Lower leg skin (tissue), 4 donors: ENCODE results near the gene SLC38A1. TPM values are rescaled to one million over a fixed set of nuclear protein-coding genes. Genes with fewer than 3 reads are reported as not detected.

Experiments
- DNase-seq, 2 donors: peaks; one replicate each; pipeline ENCODE4 v3.0.0-alpha.2; 2019; ENCODE audit warnings: low spot score in 2 of 2
- H3K4me3 ChIP-seq: fragments of 200-600 bp; sonication (generic); 2 replicates; pipeline ENCODE4 v1.5.1; 2017; ENCODE audit warnings: mild to moderate bottlenecking, low read depth; ENCODE audit not compliant: poor library complexity, severe bottlenecking
- CTCF ChIP-seq, 3 donors: fragments of 450-650 bp; IDR thresholded peaks; one replicate each; pipeline ENCODE4 v1.5.1; 2016; ENCODE audit warnings: antibody characterized with exemption in 3 of 3, mild to moderate bottlenecking in 3 of 3, moderate library complexity in 2 of 3
- POLR2A ChIP-seq, 2 donors: fragments of 450-650 bp; IDR thresholded peaks; one replicate each; pipeline ENCODE4 v1.6.1; 2016 to 2017; ENCODE audit warnings: antibody characterized with exemption in 2 of 2, mild to moderate bottlenecking in 1 of 2, moderate library complexity in 1 of 2
- WGBS, 2 donors: methylation state at CpG; one replicate each; pipeline ENCODE4 v1.1.5; 2018; 5-methylcytosine and 5-hydroxymethylcytosine counted together
- intact Hi-C: fragments of 100-400 bp; cut with DNase I; formaldehyde crosslinking; loops from one replicate; pipeline ENCODE4 v1.15.0; 2023; ENCODE audit warnings: low total_unique reads
- total RNA-seq, 4 donors: library from RNA; depleted of rRNA; stranded (reverse); fragments of >200 nt; gene quantifications; one replicate each; pipeline ENCODE4 v1.1.0, GENCODE V29; 2016

SLC38A1 gene
- total RNA-seq, 4 donors from 2014 or later: 87.3 to 118 (median 102) TPM

GRCh38 chr12:46244997-46245396 is 23.8 kb downstream of the SLC38A1 start:
- H3K4me3 ChIP-seq: no peak overlapping the region
- no peak for DNase-seq
- intact Hi-C loops: no loop called here
- TF ChIP-seq POLR2A (IDR thresholded peaks at IDR 0.05) (no peak), CTCF (IDR thresholded peaks at IDR 0.05) (no peak)

GRCh38 chr12:46244273-46244915 is 24.4 kb downstream of the SLC38A1 start:
- intact Hi-C loops: no loop called here

GRCh38 chr12:46242569-46242968 is 26.3 kb downstream of the SLC38A1 start:
- intact Hi-C loops: no loop called here
- DNase-seq: no peak
- no peak overlapping the region for H3K4me3 ChIP-seq
- WGBS, 2 donors: 92 to 98% methylated on average over 2 of the region's 2 CpGs
- TF ChIP-seq POLR2A (IDR thresholded peaks at IDR 0.05) (no peak), CTCF (IDR thresholded peaks at IDR 0.05) (no peak)

More at GRCh38 chr12:46244273-46244915, 24.4 kb downstream of the SLC38A1 start:
- no peak for TF ChIP-seq POLR2A (IDR thresholded peaks at IDR 0.05)
- no peak for TF ChIP-seq CTCF (IDR thresholded peaks at IDR 0.05)
- H3K4me3 ChIP-seq: no peak overlapping the region
- 92 to 94% methylated on average over 1 of the region's 1 CpG for WGBS, 2 donors
- no peak for DNase-seq

GRCh38 chr12:46240436-46240835 is 28.4 kb downstream of the SLC38A1 start:
- H3K4me3 ChIP-seq: no peak overlapping the region
- TF ChIP-seq POLR2A (IDR thresholded peaks at IDR 0.05) (no peak), CTCF (IDR thresholded peaks at IDR 0.05) (no peak)
- intact Hi-C loops: no loop called here
- WGBS, 2 donors: 93% methylated on average over 7 of the region's 7 CpGs
- DNase-seq: no peak

GRCh38 chr12:46238821-46239220 is 30.0 kb downstream of the SLC38A1 start:
- 85 to 100% methylated on average over 1 of the region's 1 CpG for WGBS, 2 donors
- intact Hi-C loops: no loop called here

More at GRCh38 chr12:46238821-46239220, 30.0 kb downstream of the SLC38A1 start:
- TF ChIP-seq CTCF (IDR thresholded peaks at IDR 0.05): no peak
- TF ChIP-seq POLR2A (IDR thresholded peaks at IDR 0.05): no peak
- DNase-seq: no peak
- no peak overlapping the region for H3K4me3 ChIP-seq
